ENCODE results near the gene PDE4D. TPM values are rescaled to one million over a fixed set of nuclear protein-coding genes. Genes with fewer than 3 reads are reported as not detected.

The PDE4D gene
- total RNA-seq (10 to 100 TPM; 29.0 to 68.3 (median 44.0) TPM), polyA plus RNA-seq (10 to 100 TPM in 1 of 2 donors, 1 to 10 TPM in 1; 5.2 to 42.1 TPM)
- long read RNA-seq, donor 1, partial matches to known transcripts, result 5 of 20 reads
- long read RNA-seq, donor 1, other reads (novel, unspliced or antisense), result 10 of 20 reads
- long read RNA-seq, donor 2, transcript PDE4D-223 (10 exons, 2,175 nt), result major isoform, 8 of 58 reads
- long read RNA-seq, donor 2, partial matches to known transcripts, result 13 of 58 reads
- long read RNA-seq, donor 2, other reads (novel, unspliced or antisense), result 30 of 58 reads
- long read RNA-seq, donor 3, partial matches to known transcripts, result 1 of 15 reads
- long read RNA-seq, donor 3, other reads (novel, unspliced or antisense), result 9 of 15 reads

DNA sequence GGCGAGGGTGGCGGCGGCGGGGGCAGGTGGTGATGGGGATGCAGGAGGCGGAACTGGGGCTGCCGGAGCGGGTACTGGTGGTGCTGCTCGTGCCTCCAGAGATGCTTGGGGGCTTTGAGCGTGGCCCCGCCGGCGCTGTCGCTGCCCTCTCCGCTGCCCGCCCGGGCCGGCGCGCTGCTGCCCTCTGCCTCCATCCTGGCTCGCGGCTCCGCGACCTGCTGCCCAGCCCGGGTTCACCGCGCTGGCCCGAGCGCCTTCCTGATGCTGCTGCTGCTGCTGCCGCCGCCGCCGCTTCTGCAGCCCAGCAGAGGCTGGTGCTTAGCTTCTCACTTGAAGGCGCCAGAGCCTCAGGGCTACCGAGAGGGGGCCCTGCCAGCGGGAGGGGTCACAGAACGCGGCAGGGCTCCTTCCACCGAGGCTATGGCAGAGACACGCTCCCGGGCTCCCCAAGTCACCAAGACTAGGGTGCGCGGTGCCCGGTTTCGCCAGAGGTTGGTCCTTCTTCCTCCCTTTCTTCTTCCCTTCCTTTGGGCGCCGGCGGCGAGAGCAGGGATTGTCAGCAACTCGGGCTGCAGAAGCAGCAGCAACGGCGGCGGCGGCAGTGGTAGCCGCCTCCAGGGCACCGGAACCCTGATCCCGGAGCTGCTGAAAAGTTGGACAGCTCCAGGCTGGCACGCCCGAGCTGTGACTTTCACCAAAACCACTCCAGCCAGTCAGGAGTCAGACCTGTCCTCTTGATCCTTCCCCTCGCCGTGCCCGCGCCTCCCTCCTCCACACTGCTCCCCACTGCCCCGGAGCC lies at the start of gene PDE4D:
Gene PDE4D, minus strand, starts transcription at position 298 of the 799 bp plus-strand sequence.
- H3K4me1 ChIP-seq, result peaks cover 0 to 9% (median 4%) of the 10 kb centered on the region in 12 donors
- H3K36me3 ChIP-seq, result no peaks in the 10 kb centered on the region
- peak; percentile 58 to 92 (median 81) for ATAC-seq
- peaks cover 0 to 72% (median 27%) of the 10 kb centered on the region in 9 donors for H3K27me3 ChIP-seq
- intact Hi-C loops (cut with DNase I), result no loop called here
- TF ChIP-seq, protein P1, sequence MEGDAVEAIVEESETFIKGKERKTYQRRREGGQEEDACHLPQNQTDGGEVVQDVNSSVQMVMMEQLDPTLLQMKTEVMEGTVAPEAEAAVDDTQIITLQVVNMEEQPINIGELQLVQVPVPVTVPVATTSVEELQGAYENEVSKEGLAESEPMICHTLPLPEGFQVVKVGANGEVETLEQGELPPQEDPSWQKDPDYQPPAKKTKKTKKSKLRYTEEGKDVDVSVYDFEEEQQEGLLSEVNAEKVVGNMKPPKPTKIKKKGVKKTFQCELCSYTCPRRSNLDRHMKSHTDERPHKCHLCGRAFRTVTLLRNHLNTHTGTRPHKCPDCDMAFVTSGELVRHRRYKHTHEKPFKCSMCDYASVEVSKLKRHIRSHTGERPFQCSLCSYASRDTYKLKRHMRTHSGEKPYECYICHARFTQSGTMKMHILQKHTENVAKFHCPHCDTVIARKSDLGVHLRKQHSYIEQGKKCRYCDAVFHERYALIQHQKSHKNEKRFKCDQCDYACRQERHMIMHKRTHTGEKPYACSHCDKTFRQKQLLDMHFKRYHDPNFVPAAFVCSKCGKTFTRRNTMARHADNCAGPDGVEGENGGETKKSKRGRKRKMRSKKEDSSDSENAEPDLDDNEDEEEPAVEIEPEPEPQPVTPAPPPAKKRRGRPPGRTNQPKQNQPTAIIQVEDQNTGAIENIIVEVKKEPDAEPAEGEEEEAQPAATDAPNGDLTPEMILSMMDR (IDR thresholded peaks at IDR 0.05), result no peak
- TF ChIP-seq POLR2A (IDR thresholded peaks at IDR 0.05), result no peak
- no peak within 1 kb of the TSS for H3K27ac ChIP-seq
- 0 to 2% (median 1%) methylated on average over 19 to 63 of the region's 63 CpGs for WGBS, 4 donors
- H3K9me3 ChIP-seq, result no peaks in the 10 kb centered on the region
- H3K4me3 ChIP-seq, result peak within 1 kb of the TSS in 8 of 12 donors; percentile 7 to 45 (median 21)
- peak; percentile 35 to 70 (median 39) for DNase-seq

DNA sequence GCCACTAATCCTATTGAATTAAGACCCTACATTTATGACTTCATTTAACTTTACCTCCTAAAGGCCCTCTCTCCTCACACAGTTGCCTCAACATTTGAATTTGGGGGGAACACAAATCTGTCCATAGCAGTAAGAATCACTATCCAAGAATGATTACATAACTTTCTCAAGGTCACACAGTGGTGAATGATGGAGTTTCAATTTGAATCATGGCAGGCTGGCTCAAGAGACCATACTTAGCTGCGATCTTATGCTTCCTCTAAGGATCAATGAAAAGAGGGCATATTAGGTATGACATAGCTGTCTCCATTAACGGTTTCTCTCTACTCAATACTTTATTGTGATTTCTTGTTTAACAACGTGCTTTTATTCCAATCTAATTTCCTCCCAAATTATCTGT lies 44.1 kb upstream of the PDE4D start:
- ATAC-seq, result no peak
- Histone ChIP-seq H3K27me3 (no peaks in the 10 kb centered on the region), H3K27ac (no peak overlapping the region), H3K36me3 (no peaks in the 10 kb centered on the region), H3K4me3 (no peak overlapping the region), H3K9me3 (no peaks in the 10 kb centered on the region), H3K4me1 (no peaks in the 10 kb centered on the region)
- intact Hi-C loops (cut with DNase I), result no loop called here
- TF ChIP-seq, protein P1 (IDR thresholded peaks at IDR 0.05), result no peak
- no peak for TF ChIP-seq POLR2A (IDR thresholded peaks at IDR 0.05)
- whole genome bisulfite sequencing, 4 donors, result 71 to 88% (median 87%) methylated on average over 3 of the region's 3 CpGs
- DNase-seq, result no peak

DNA sequence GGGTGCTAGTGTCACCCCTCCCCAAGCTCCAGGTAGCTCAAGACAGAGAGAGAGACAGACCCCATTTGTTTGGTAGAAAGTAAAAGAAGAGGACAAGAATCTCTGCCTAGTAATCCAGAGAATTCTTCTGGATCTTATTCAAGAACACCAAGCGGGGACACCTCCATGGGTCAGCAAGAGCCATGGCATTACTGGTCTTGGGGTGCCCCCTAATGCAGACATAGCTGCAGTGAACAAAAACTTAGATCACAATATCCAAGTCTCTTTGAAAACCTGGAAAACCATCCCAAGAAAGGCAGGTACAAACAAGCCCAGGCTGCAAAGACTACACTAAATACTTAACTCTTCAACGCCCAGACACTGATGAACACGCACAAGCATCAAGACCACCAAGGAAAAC lies 29.9 kb upstream of the PDE4D start:
- DNase-seq (no peak), ATAC-seq (no peak)
- no peak overlapping the region for H3K27ac ChIP-seq
- 68 to 86% (median 79%) methylated on average over 3 of the region's 3 CpGs for WGBS, 4 donors
- TF ChIP-seq POLR2A (IDR thresholded peaks at IDR 0.05), result no peak
- TF ChIP-seq, protein P1 (IDR thresholded peaks at IDR 0.05), result peak in 6 of 12 donors; percentile 14 to 31 (median 24)
- no peaks in the 10 kb centered on the region for H3K4me1 ChIP-seq
- H3K4me3 ChIP-seq, result no peak overlapping the region
- H3K27me3 ChIP-seq, result peaks cover 0 to 7% (median 0%) of the 10 kb centered on the region in 9 donors
- H3K36me3 ChIP-seq, result no peaks in the 10 kb centered on the region
- intact Hi-C loops (cut with DNase I), result loop anchor here in 4 of 10 donors (5.0 to 10.0 kb wide), 3 partner anchors 109 to 116 kb away; no protein-coding TSS in a partner anchor
- H3K9me3 ChIP-seq, result no peaks in the 10 kb centered on the region

DNA sequence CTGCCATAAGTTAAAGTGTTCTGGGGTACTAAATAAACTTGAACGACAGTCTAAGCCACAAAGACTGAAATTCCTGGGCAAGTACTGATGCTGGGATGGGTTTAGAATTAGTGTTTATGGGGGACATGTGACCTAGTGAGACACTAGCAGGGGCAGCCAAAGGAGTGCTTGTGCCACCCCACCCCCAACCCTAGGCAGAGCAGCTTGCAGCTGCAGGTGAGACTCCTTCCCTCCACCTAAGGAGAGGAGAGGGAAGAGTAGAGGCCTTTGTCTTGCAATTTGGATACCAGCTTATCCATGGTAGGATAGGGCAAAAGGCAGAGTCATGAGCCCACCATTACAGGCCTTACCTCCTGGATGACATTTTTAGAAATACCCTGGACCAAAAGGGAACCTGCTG lies 28.7 kb upstream of the PDE4D start:
- intact Hi-C loops (cut with DNase I), result loop anchor here in 4 of 10 donors (5.0 to 10.0 kb wide), 3 partner anchors 107 to 115 kb away; no protein-coding TSS in a partner anchor
- no peak for ATAC-seq
- TF ChIP-seq, protein P1 (IDR thresholded peaks at IDR 0.05), result no peak
- TF ChIP-seq POLR2A (IDR thresholded peaks at IDR 0.05), result no peak

More for the DNA sequence above, 28.7 kb upstream of the PDE4D start:
- no peak overlapping the region for H3K27ac ChIP-seq
- no peaks in the 10 kb centered on the region for H3K36me3 ChIP-seq
- no peak overlapping the region for H3K4me3 ChIP-seq
- 53 to 80% (median 66%) methylated on average over 1 of the region's 1 CpG for WGBS, 4 donors
- no peak for DNase-seq
- no peaks in the 10 kb centered on the region for H3K9me3 ChIP-seq
- H3K27me3 ChIP-seq, result peaks cover 0 to 7% (median 0%) of the 10 kb centered on the region in 9 donors
- no peaks in the 10 kb centered on the region for H3K4me1 ChIP-seq

Measured in heart left ventricle (tissue), 16 donors.